HepG2 (cell line): Measurements from ENCODE around the gene NUTF2. TPM values are rescaled to one million over a fixed set of nuclear protein-coding genes. Genes with fewer than 3 reads are reported as not detected.

ENCODE experiments used
- FOSL2 ChIP-seq: sonication (generic); formaldehyde crosslinking; IDR thresholded peaks from 2 replicates; pipeline ENCODE4 v1.4.0; 2020; ENCODE audit warnings: missing genetic modification reagents
- HNF4A ChIP-seq: sonication (generic); formaldehyde crosslinking; IDR thresholded peaks from 2 replicates; pipeline ENCODE4 v1.4.0; 2020; ENCODE audit warnings: missing genetic modification reagents
- JUND ChIP-seq: sonication (generic); formaldehyde crosslinking; IDR thresholded peaks from 2 replicates; pipeline ENCODE4 v1.8.0; 2022; ENCODE audit warnings: mild to moderate bottlenecking, missing genetic modification reagents
- KDM2A ChIP-seq: sonication (generic); formaldehyde crosslinking; IDR thresholded peaks from 2 replicates; pipeline ENCODE4 v1.4.0; 2020; ENCODE audit warnings: low read depth, missing genetic modification reagents, borderline replicate concordance
- NFIB ChIP-seq: sonication (generic); formaldehyde crosslinking; IDR thresholded peaks from 2 replicates; pipeline ENCODE4 v1.9.0; 2021; ENCODE audit warnings: missing genetic modification reagents, mild to moderate bottlenecking, borderline replicate concordance
- ZNF263 ChIP-seq: sonication (generic); formaldehyde crosslinking; IDR thresholded peaks from 2 replicates; pipeline ENCODE4 v1.4.0; 2020; ENCODE audit warnings: missing genetic modification reagents
- ZNF318 ChIP-seq: sonication (generic); formaldehyde crosslinking; IDR thresholded peaks from 2 replicates; pipeline ENCODE4 v1.4.0; 2020; ENCODE audit warnings: mild to moderate bottlenecking, missing genetic modification reagents
- ZNF781 ChIP-seq: sonication (generic); formaldehyde crosslinking; IDR thresholded peaks from 2 replicates; pipeline ENCODE4 v1.5.1; 2020; ENCODE audit warnings: borderline replicate concordance, mild to moderate bottlenecking, missing genetic modification reagents; ENCODE audit errors: not compliant biosample characterization
- ZSCAN9 ChIP-seq: IDR thresholded peaks from 2 replicates; pipeline ENCODE4 v1.6.1; 2016; ENCODE audit warnings: borderline replicate concordance
- polyA plus RNA-seq, 8 experiments: library from polyadenylated mRNA; depleted of rRNA in 3 of 8; stranded (reverse) in 7 of 8; unstranded in 1 of 8; fragments of >200 nt; fragmentation: Illumina TruSeq in 4 of 8; extraction: Trizol in 4 of 8; gene quantifications; 2 replicates each; pipeline versions ENCODE4 v1.2.1 to v1.2.3, GENCODE V29; 2011 to 2016; ENCODE audit warnings: low read depth in 4 of 8, missing spikeins in 1 of 8, mixed read lengths in 1 of 8; ENCODE audit not compliant: insufficient read depth in 1 of 8
- total RNA-seq, 5 experiments: library from RNA; depleted of rRNA; stranded (reverse); fragments of >200 nt; fragmentation: Illumina TruSeq; extraction: Trizol; gene quantifications; 2 replicates each; pipeline ENCODE4 v1.2.3, GENCODE V29; 2016; ENCODE audit warnings: low read depth in 1 of 5
- TF ChIP-seq, protein P1 (sequence below): sonication (generic); formaldehyde crosslinking; IDR thresholded peaks from 2 replicates; pipeline ENCODE4 v1.8.1; 2023; ENCODE audit warnings: missing genetic modification reagents, inconsistent platforms, borderline replicate concordance
- TF ChIP-seq, protein P2 (sequence below): IDR thresholded peaks from 2 replicates; pipeline ENCODE4 v1.6.1; 2016; ENCODE audit warnings: low read depth, borderline replicate concordance
- TF ChIP-seq, protein P3 (sequence below): sonication (generic); formaldehyde crosslinking; IDR thresholded peaks from 2 replicates; pipeline ENCODE4 v1.4.0; 2020; ENCODE audit warnings: missing genetic modification reagents
- TF ChIP-seq, protein P4 (sequence below): sonication (generic); formaldehyde crosslinking; conservative IDR thresholded peaks from 2 replicates; pipeline ENCODE4 v1.8.1; 2023; ENCODE audit warnings: missing genetic modification reagents

The NUTF2 gene
- total and polyA plus RNA-seq, 2 of the 13 experiments (the other 11 are each of a cell fraction or from before 2014, with no cell fraction given), result 168 to 214 TPM

DNA sequence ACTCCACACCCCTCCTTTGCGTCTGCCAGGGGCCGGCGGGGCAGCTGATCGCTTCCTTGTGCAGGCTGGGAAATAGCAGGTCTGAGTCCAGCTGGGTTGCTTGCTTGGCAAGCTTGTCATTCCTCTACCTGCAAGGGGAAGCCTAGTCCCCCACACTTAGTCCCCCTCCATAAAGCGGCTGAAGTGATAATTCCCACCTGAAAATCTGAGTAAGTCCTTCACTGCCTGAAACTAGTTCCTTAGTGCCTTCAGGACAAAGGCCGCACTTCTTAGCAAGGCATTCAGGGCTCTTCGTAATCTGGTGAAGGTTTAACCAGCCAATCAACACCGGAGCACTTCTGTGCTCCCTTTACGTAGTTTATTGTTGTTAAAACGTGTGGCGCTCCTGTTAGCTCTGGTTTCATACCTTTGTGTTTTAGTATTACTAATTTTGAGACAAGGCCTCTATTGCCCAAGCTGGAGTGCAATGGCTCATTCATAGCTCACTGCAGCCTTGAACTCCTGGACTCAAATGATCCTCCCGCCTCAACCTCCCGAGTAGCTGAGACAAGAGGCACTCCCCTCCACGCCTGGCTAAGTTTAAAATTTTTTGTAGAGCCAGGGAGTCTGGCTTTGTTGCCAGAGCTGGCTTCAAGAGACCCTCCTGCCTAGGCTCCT, 47.1 kb downstream of the NUTF2 start (continued):
- 0 out of 2 replicates have a peak, but pooled peaks have one; percentile 7 for TF ChIP-seq ZNF263 (CRISPR knock-in tag)
- TF ChIP-seq FOSL2 (CRISPR knock-in tag), result no peak; the same call in 1 of the 2 replicates
- TF ChIP-seq NFIB (CRISPR knock-in tag), result no peak
- peak; percentile 33 for TF ChIP-seq ZNF781
- TF ChIP-seq JUND (CRISPR knock-in tag), result 0 out of 2 replicates have a peak, but pooled peaks have one; percentile 9
- no peak for TF ChIP-seq ZSCAN9 (CRISPR knock-in tag)
- TF ChIP-seq HNF4A (CRISPR knock-in tag), result peak; percentile 60
- TF ChIP-seq, protein P1, sequence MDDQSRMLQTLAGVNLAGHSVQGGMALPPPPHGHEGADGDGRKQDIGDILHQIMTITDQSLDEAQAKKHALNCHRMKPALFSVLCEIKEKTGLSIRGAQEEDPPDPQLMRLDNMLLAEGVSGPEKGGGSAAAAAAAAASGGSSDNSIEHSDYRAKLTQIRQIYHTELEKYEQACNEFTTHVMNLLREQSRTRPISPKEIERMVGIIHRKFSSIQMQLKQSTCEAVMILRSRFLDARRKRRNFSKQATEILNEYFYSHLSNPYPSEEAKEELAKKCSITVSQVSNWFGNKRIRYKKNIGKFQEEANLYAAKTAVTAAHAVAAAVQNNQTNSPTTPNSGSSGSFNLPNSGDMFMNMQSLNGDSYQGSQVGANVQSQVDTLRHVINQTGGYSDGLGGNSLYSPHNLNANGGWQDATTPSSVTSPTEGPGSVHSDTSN (CRISPR knock-in tag), result no peak
- TF ChIP-seq KDM2A (CRISPR knock-in tag), result 0 out of 2 replicates have a peak, but pooled peaks have one; percentile 14
- TF ChIP-seq, protein P2, sequence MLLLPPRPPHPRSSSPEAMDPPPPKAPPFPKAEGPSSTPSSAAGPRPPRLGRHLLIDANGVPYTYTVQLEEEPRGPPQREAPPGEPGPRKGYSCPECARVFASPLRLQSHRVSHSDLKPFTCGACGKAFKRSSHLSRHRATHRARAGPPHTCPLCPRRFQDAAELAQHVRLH (CRISPR knock-in tag), result 0 out of 2 replicates have a peak, but pooled peaks have one; percentile 15
- TF ChIP-seq, protein P3, sequence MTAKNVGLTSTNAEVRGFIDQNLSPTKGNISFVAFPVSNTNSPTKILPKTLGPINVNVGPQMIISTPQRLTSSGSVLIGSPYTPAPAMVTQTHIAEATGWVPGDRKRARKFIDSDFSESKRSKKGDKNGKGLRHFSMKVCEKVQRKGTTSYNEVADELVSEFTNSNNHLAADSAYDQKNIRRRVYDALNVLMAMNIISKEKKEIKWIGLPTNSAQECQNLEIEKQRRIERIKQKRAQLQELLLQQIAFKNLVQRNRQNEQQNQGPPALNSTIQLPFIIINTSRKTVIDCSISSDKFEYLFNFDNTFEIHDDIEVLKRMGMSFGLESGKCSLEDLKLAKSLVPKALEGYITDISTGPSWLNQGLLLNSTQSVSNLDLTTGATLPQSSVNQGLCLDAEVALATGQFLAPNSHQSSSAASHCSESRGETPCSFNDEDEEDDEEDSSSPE (CRISPR knock-in tag), result no peak
- TF ChIP-seq ZNF318 (CRISPR knock-in tag), result no peak
- TF ChIP-seq, protein P4, sequence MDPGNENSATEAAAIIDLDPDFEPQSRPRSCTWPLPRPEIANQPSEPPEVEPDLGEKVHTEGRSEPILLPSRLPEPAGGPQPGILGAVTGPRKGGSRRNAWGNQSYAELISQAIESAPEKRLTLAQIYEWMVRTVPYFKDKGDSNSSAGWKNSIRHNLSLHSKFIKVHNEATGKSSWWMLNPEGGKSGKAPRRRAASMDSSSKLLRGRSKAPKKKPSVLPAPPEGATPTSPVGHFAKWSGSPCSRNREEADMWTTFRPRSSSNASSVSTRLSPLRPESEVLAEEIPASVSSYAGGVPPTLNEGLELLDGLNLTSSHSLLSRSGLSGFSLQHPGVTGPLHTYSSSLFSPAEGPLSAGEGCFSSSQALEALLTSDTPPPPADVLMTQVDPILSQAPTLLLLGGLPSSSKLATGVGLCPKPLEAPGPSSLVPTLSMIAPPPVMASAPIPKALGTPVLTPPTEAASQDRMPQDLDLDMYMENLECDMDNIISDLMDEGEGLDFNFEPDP (CRISPR knock-in tag), result 0 out of 2 replicates have a peak, but pooled peaks have one; percentile 18
